GM19397 (cell line): ENCODE measurements around the gene TLNRD1.
A peak's percentile ranks its signal among the peaks of the same experiment; 100 is the strongest.

Experiments
- ATAC-seq: cut with Tn5 transposase; IDR thresholded peaks from one replicate; pipeline ENCODE4 v1.9.1; 2021; ENCODE audit warnings: mild to moderate bottlenecking, moderate library complexity; ENCODE audit not compliant: unreplicated experiment

The TLNRD1 gene

DNA sequence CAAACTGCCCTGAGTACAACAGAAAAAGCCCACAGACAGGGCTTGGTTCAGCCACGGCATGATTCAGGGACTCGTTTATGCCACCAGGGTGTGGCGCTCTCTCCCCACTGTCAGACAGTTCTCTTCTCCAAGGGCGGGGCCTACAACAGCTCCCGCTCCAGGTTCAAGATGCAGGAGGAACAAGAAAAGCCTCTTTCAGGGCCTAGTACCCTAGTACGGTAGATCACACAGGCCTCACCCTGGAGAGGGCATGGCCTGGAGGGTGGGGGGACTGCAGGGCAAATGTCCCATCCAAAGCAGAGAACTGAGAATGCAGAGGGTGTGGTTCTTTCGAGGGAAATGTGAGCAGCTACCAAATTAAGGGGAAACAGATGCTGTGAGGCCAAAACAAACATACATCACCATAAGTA lies 23.1 kb upstream of the TLNRD1 start:
- ATAC-seq = no peak

- ATAC-seq = no peak
Measured at GRCh38 chr15:80978685-80979329, 21.9 kb upstream of the TLNRD1 start.

DNA sequence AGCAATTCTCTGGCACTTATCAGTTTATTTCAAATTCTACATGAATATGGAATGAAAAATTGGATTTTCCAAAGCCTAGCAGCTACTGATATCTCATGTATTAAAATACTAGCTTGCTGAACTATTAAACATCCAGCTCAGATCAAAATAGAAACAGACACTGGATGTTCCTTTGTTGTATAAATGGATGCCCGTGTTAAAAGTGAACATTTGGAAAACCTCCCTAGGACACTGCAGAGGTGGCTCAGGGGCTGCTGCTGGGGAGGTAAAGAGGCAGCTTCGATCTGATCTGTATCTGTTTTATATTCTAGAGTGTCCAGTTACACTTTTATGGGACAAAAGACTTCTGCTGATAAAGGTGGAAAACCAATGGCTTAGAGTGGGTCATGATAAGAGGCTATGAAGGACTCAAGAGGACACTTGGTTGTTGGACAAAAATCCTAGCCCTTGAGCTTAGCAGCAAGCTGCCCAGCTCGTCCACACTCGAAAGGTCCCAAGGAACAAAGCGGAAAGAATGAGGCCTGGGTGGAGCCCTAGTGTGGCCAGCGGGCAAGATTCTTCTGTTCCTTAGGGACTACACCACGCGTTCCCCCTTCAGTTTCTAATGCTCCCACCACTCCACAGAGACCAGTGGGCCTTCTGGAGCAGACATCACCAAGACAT lies 21.1 kb upstream of the TLNRD1 start:
- no peak for ATAC-seq

DNA sequence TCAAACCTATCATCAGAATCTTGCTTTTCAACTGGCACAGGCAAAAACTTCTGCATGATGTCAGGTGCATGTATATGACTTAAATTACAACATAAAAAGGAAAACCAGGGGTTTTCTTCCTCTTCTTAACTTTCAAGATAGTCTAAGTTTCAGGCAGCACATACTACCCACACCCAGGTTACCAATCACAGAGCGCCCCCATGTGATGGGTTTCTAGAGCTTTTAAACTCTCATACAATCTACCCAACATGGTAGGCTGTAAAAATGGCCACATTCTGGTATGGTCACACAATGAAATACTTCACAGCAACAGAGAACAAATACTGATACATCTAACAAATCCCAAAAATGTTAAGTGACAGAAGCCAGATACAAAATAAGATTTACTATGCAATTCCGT lies 18.5 kb upstream of the TLNRD1 start:
- ATAC-seq = no peak

DNA sequence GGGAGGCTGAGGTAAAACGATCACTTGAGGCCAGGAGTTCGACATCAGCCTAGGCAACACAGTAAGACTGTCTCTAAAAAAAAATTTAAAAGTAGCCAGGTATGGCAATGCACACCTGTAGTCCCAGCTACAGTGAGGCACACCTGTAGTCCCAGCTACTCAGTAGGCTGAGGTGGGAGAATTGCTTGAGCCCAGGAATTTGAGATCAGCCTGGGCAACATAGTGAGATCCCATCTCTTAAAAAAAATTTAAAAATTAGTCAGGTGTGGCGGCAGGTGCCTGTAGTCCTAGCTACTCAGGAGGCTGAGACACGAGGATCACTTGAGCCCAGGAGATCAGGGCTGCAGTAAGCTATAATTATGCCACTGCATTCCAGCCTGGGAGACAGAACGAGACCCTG lies 17.9 kb upstream of the TLNRD1 start:
- ATAC-seq = no peak

DNA sequence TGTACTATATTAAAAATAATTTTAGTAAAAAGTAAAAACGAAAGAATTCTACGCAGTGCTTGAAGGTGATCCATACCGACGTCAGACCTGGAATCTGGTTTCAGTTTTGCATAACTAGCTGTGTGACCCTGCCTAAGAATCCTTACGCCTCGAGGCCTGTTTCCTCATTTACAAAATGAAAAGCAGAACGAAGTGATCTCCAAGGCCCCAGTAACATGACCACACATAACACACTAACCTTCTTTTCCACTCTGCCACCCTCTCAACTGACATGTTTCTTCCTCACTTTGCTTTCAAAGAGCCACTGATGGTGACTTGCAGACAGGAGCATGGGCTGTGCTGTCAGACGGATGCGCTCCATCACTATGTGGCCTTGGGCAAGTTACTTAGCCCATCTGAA lies 15.9 kb upstream of the TLNRD1 start:
- no peak for ATAC-seq

- ATAC-seq = no peak
Measured at GRCh38 chr15:80985981-80986380, 14.7 kb upstream of the TLNRD1 start.

DNA sequence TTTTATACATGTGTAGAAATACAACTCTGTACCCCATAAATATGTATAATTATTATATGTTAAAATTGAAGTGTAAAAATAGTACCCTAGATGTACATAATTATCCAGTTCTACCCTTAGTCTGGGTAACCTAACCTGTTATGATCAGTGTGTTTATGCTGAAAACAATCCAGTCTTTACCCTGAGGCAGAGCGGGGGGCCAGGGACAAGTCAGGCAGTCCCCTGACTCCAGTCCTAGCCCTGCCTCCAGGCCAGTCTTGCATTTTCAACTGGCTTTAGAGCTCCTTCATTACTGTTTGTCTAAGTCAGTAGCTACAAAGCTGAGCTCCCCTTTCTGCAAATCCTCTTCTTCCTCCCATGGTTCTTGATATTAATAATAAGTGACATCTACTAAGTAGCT lies 14.2 kb upstream of the TLNRD1 start:
- no peak for ATAC-seq

- no peak for ATAC-seq
Measured at GRCh38 chr15:80988148-80988796, 12.5 kb upstream of the TLNRD1 start.

- no peak for ATAC-seq
Measured at GRCh38 chr15:80989081-80989517, 11.6 kb upstream of the TLNRD1 start.

- peak; percentile 98 for ATAC-seq
Measured at GRCh38 chr15:80989518-80990478, 10.9 kb upstream of the TLNRD1 start, which contains the start of gene MESD. TSS of gene MESD (minus strand) at chr15:80989819. CDS start at chr15:80989791, 28 bp downstream.

DNA sequence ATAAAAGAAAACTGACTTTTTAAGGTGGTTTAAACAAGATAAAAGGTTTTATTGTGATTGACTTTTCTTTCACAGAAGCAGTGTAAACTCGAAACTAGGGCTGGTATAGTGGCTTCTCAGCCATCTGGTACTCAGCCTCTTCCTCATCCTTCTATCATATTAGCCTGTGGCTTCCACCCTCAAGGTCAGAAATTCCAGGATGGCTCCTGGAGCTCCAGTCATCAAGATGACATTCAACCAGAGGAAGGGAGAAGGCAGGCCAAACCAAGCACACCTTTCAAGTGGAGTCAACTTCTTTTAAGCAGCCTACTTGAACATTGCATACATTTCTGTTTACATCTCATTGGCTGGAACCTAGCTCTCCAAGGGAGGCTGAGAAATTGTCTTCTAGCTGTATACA lies 9.8 kb upstream of the TLNRD1 start:
- ATAC-seq = no peak

DNA sequence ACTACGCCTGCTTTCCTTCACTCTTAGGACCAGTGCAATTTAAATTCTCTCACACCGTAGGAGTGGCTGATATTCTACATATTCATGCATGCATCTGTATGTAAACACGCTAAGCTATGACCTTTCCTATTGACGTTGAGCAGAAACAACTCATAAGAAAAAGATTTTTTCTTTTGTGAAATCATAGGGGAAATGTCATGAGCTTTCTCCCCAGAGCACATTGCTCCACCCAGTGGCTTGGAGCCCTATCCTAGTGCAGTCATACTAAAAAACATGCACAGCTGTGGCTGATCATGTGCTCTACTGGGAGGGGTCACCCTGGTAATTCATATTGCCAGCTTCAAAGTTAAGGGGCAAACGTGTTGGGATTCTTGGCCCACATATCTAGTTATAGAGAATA lies 9.3 kb upstream of the TLNRD1 start:
- ATAC-seq = no peak

DNA sequence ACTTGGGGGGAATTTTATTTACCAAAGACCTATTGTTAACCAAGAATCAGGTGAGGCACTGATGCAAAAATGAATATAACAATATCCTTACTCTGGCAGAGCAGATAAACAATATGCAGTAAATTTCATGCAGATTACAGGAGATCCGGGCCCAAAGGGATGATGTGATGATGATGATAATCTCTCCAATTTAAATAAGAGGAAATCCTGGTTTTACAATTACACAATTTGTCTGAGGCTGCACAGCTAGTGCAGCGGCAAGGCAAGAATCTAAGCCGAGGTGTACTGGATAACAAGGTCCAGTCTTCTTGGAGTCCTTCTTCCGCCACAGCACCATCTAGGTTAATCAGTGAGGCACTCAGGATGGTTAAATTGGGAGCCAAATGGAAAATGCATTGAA lies 8.7 kb upstream of the TLNRD1 start:
- ATAC-seq = no peak

- ATAC-seq = no peak
Measured at GRCh38 chr15:80992441-80992840, 8.3 kb upstream of the TLNRD1 start.

DNA sequence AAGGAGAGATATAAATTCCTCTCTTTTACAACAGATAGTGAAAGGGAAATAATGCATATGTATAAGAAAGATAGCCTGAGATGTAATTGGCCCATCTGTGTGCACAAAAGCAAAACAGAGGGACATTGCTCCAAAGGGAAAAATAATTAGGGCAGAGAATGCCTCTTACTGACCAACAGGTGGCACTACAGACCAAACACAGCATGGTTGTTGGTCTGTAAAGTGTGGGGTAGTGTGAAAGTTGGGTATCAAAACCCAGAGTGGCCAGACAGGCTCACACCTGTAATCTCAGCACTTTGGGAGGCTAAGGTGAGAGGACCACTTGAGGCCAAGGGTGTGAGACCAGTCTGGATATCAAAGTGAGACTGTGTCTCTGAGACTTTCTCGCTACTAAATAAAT lies 4.5 kb upstream of the TLNRD1 start:
- ATAC-seq = no peak

- ATAC-seq = no peak
Measured at GRCh38 chr15:80997692-80998091, 3.0 kb upstream of the TLNRD1 start.

GRCh38 chr15:80998251-80998650 lies 2.5 kb upstream of the TLNRD1 start:
- ATAC-seq = no peak

GRCh38 chr15:80999623-81000036 lies 1.1 kb upstream of the TLNRD1 start:
- ATAC-seq = no peak

DNA sequence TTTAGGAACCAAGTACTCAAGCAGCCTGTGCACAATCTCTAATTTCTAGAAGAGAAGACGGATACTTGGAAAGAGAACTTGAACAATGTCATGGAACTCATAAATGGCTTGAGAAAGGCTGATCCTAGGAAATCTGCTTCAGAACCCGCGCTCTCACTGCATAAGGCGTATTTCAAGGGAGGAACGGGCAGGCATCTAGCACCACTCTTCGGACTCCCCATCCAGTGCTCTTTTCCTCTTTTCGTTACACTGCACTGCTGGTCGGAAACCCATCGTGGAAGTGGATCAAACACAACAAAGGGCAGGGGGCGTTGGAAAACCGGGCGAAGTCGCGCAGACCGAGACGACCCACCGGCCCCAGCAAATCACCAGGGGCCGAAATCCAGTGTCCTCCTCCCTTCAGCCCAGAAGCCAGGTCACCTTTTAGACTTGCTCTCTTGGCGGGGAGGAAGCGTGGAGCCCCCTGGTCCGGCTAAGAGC lies 539 bp upstream of the TLNRD1 start:
- no peak for ATAC-seq
